Endothelial cell of umbilical vein (primary cell): ENCODE results near the gene CASP12. TPM values are rescaled to one million over a fixed set of nuclear protein-coding genes. Genes with fewer than 3 reads are reported as not detected.

Experiments
- BruUV-seq: library from RNA; stranded (reverse); fragments of 400-500 nt; replicated peaks from 2 replicates; lab custom pipeline; 2021; lab: Mats Ljungman, UMichigan
- CTCF ChIA-PET: fragments of 300-600, 350-600 bp; sonication (Branson Sonifier 250); formaldehyde crosslinking; loops from one replicate; lab custom pipeline; 2021; ENCODE audit warnings: antibody characterized with exemption, inconsistent platforms; lab: Charles Lee
- POLR2A ChIA-PET: fragments of 300-600, 350-600 bp; sonication (Branson Sonifier 250); formaldehyde crosslinking; loops from one replicate; lab custom pipeline; 2021; ENCODE audit warnings: antibody characterized with exemption, inconsistent platforms; lab: Charles Lee
- DNase-seq: peaks from one replicate; pipeline ENCODE4 v3.0.0-alpha.2; 2011; ENCODE audit warnings: low read depth, low spot score
- FAIRE-seq: peaks from 2 replicates; lab custom pipeline; 2011; peaks lifted over from hg19 to GRCh38; lab: Jason Lieb, UNC
- H2AFZ ChIP-seq: 2 replicates; pipeline ENCODE4 v1.6.0; 2012; ENCODE audit warnings: low read depth, low read length, control low read depth, inconsistent platforms
- H3K27ac ChIP-seq: 2 replicates; pipeline ENCODE4 v1.5.1; 2011; ENCODE audit warnings: low read depth, mild to moderate bottlenecking, control low read depth, low read length, moderate library complexity; ENCODE audit not compliant: insufficient read depth
- H3K27me3 ChIP-seq, 2 experiments: 2 replicates each; pipeline versions ENCODE4 v1.6.0 to v1.6.1; 2011; ENCODE audit warnings: low read length in 2 of 2, mixed read lengths in 1 of 2; ENCODE audit not compliant: control insufficient read depth in 2 of 2, insufficient read depth in 2 of 2
- H3K36me3 ChIP-seq, 2 experiments: 2 replicates in 1 of 2; 3 replicates in 1 of 2; pipeline ENCODE4 v1.5.1; 2011; ENCODE audit warnings: low read length in 2 of 2, mild to moderate bottlenecking in 1 of 2, moderate library complexity in 1 of 2; ENCODE audit not compliant: control insufficient read depth in 2 of 2, insufficient read depth in 2 of 2; ENCODE audit errors: extremely low read depth in 1 of 2
- H3K4me1 ChIP-seq: 3 replicates; pipeline ENCODE4 v1.5.1; 2011; ENCODE audit warnings: mild to moderate bottlenecking, low read length; ENCODE audit not compliant: control insufficient read depth, insufficient read depth; ENCODE audit errors: extremely low read depth
- H3K4me2 ChIP-seq: 2 replicates; pipeline ENCODE4 v1.6.1; 2011; ENCODE audit warnings: low read length, control low read depth, mixed read lengths; ENCODE audit not compliant: insufficient read depth
- H3K4me3 ChIP-seq, 3 experiments: fragments of 200-600 bp in 1 of 3; sonication (generic), shearing (Covaris generic) in 1 of 3; replicated peaks in 1 of 3; 2 replicates each; pipeline ENCODE4 v1.5.1; 2011 to 2016; ENCODE audit warnings: control low read depth in 3 of 3, low read length in 3 of 3, mild to moderate bottlenecking in 2 of 3, inconsistent platforms in 1 of 3, low read depth in 1 of 3, moderate library complexity in 1 of 3; ENCODE audit not compliant: insufficient read depth in 1 of 3
- H3K79me2 ChIP-seq: 2 replicates; pipeline ENCODE4 v1.6.0; 2012; ENCODE audit warnings: low read length, inconsistent platforms; ENCODE audit not compliant: control insufficient read depth, insufficient read depth
- H3K9ac ChIP-seq: replicated peaks from 2 replicates; pipeline ENCODE3; 2011; ENCODE audit warnings: low read length, control low read depth; ENCODE audit not compliant: insufficient read depth; ENCODE audit errors: extremely low read depth
- H3K9me1 ChIP-seq: replicated peaks from 3 replicates; pipeline ENCODE4 v1.6.0; 2011; ENCODE audit warnings: mild to moderate bottlenecking, low read length; ENCODE audit not compliant: control insufficient read depth, insufficient read depth; ENCODE audit errors: extremely low read depth
- H3K9me3 ChIP-seq: replicated peaks from 2 replicates; pipeline ENCODE4 v1.5.1; 2012; ENCODE audit warnings: low read length, inconsistent platforms; ENCODE audit not compliant: control insufficient read depth, insufficient read depth
- H4K20me1 ChIP-seq: replicated peaks from 2 replicates; pipeline ENCODE3; 2011; ENCODE audit warnings: mild to moderate bottlenecking, low read length; ENCODE audit not compliant: control insufficient read depth, insufficient read depth; ENCODE audit errors: extremely low read depth
- EZH2 ChIP-seq: IDR thresholded peaks from 2 replicates; pipeline ENCODE4 v1.6.1; 2012; ENCODE audit warnings: borderline replicate concordance, low read depth, mild to moderate bottlenecking, moderate library complexity, low read length, inconsistent platforms; ENCODE audit not compliant: severe bottlenecking
- FOS ChIP-seq: IDR thresholded peaks from 2 replicates; pipeline ENCODE4 v1.6.1; 2011; ENCODE audit warnings: mild to moderate bottlenecking, low read length, moderate library complexity, borderline replicate concordance; ENCODE audit not compliant: insufficient read depth
- GATA2 ChIP-seq: IDR thresholded peaks from 2 replicates; pipeline ENCODE4 v1.7.0; 2011; ENCODE audit warnings: low read depth, mild to moderate bottlenecking, moderate library complexity, mixed read lengths, low read length; ENCODE audit not compliant: insufficient read length, insufficient read depth
- JUN ChIP-seq: IDR thresholded peaks from 2 replicates; pipeline ENCODE4 v1.6.1; 2011; ENCODE audit warnings: borderline replicate concordance, low read depth; ENCODE audit not compliant: insufficient read length, insufficient read depth
- MYC ChIP-seq: IDR thresholded peaks from one replicate; pipeline ENCODE4 v1.6.1; 2011; ENCODE audit warnings: mild to moderate bottlenecking, low read depth, low read length
- POLR2A ChIP-seq: IDR thresholded peaks from 2 replicates; pipeline ENCODE4 v1.6.1; 2012; ENCODE audit warnings: low read depth, mild to moderate bottlenecking, control low read depth, low read length
- POLR2AphosphoS5 ChIP-seq: IDR thresholded peaks from 2 replicates; pipeline ENCODE4 v1.6.1; 2012; ENCODE audit warnings: low read depth, mild to moderate bottlenecking, control low read depth, low read length, moderate library complexity; ENCODE audit not compliant: insufficient read depth
- dilution Hi-C: fragments of 300-500 bp; cut with MboI; formaldehyde crosslinking; loops from one replicate; pipeline ENCODE4 v1.15.0; 2019; ENCODE audit warnings: low sequenced_read_pairs; ENCODE audit not compliant: extremely low pct_ligation_motif_present
- intact Hi-C: fragments of 100-400 bp; cut with micrococcal nuclease; formaldehyde crosslinking; loops from one replicate; pipeline ENCODE4 v1.10.0; 2022
- polyA plus RNA-seq, 4 experiments: library from polyadenylated mRNA; depleted of rRNA in 3 of 4; stranded (reverse) in 3 of 4; unstranded in 1 of 4; fragments of >200 nt; gene quantifications; 2 replicates each; pipeline versions ENCODE4 v1.2.1 to v1.2.3, GENCODE V29; 2011 to 2012; ENCODE audit warnings: missing spikeins in 1 of 4
- total RNA-seq: library from RNA; stranded (reverse); gene quantifications from 2 replicates; pipeline ENCODE4 v1.2.3, GENCODE V29; 2021
- TF ChIP-seq, protein P1 (sequence below): IDR thresholded peaks from 2 replicates; pipeline ENCODE4 v1.6.1; 2011; ENCODE audit not compliant: insufficient read depth, insufficient read length
- TF ChIP-seq, protein P2 (sequence below), 2 donors: IDR thresholded peaks; 1 replicate in 1 of 2; 2 replicates in 1 of 2; pipeline ENCODE4 v1.5.1; 2011; ENCODE audit warnings: low read length in 2 of 2, mild to moderate bottlenecking in 2 of 2, moderate library complexity in 2 of 2, control low read depth in 1 of 2, inconsistent platforms in 1 of 2, low read depth in 1 of 2; ENCODE audit not compliant: insufficient read depth in 1 of 2; ENCODE audit errors: extremely low read depth in 1 of 2

CASP12 gene
- total and polyA plus RNA-seq, 2 donors (not counting 3 experiments of a cell fraction or from before 2014, with no cell fraction given): 1.4 to 3.9 TPM

GRCh38 chr11:104908186-104908531 is 9.9 kb upstream of the CASP12 start:
- dilution Hi-C loops: no loop called here
- intact Hi-C loops: no loop called here
- Histone ChIP-seq H3K27me3 (no peaks in the 10 kb centered on the region), H3K79me2 (no peaks in the 10 kb centered on the region), H3K9ac (no peak overlapping the region), H3K27ac (no peak overlapping the region), H3K4me1 (no peaks in the 10 kb centered on the region), H4K20me1 (no peaks in the 10 kb centered on the region), H3K4me2 (no peak overlapping the region), H3K4me3 (no peak overlapping the region), H3K36me3 (peaks cover 0 to 8% of the 10 kb centered on the region in 2 experiments), H3K9me1 (no peaks in the 10 kb centered on the region), H3K9me3 (no peaks in the 10 kb centered on the region), H2AFZ (no peak overlapping the region)
- TF ChIP-seq EZH2 (no peak), POLR2A (no peak)
- BruUV-seq: no TSS peak
- DNase-seq (no peak), FAIRE-seq (no peak)
- CTCF ChIA-PET: interaction anchor here (1.1 kb wide), 1 partner anchor 8 kb away, joined by 3 read pairs; no protein-coding TSS in a partner anchor
- POLR2A ChIA-PET: no interaction called here

- Histone ChIP-seq H2AFZ (no peak overlapping the region), H3K4me3 (no peak overlapping the region), H4K20me1 (no peaks in the 10 kb centered on the region), H3K4me2 (no peak overlapping the region), H3K4me1 (no peaks in the 10 kb centered on the region), H3K79me2 (no peaks in the 10 kb centered on the region), H3K36me3 (peaks cover 0 to 8% of the 10 kb centered on the region in 2 experiments), H3K9ac (no peak overlapping the region), H3K27ac (no peak overlapping the region), H3K27me3 (no peaks in the 10 kb centered on the region), H3K9me3 (no peaks in the 10 kb centered on the region), H3K9me1 (no peaks in the 10 kb centered on the region)
- intact Hi-C loops (no loop called here), dilution Hi-C loops (no loop called here)
- DNase-seq (no peak), FAIRE-seq (no peak)
- ChIA-PET POLR2A (no interaction called here), CTCF (interaction anchor here (0.6 to 1.1 kb wide), 2 partner anchors 9 to 13 kb away, joined by 3 read pairs; no protein-coding TSS in a partner anchor)
- TF ChIP-seq JUN: no peak
- TF ChIP-seq FOS: no peak
- no peak for TF ChIP-seq MYC
- TF ChIP-seq GATA2: no peak
- TF ChIP-seq, protein P1, sequence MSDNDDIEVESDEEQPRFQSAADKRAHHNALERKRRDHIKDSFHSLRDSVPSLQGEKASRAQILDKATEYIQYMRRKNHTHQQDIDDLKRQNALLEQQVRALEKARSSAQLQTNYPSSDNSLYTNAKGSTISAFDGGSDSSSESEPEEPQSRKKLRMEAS: no peak
- TF ChIP-seq EZH2: no peak
- no peak for TF ChIP-seq POLR2A
- TF ChIP-seq, protein P2, sequence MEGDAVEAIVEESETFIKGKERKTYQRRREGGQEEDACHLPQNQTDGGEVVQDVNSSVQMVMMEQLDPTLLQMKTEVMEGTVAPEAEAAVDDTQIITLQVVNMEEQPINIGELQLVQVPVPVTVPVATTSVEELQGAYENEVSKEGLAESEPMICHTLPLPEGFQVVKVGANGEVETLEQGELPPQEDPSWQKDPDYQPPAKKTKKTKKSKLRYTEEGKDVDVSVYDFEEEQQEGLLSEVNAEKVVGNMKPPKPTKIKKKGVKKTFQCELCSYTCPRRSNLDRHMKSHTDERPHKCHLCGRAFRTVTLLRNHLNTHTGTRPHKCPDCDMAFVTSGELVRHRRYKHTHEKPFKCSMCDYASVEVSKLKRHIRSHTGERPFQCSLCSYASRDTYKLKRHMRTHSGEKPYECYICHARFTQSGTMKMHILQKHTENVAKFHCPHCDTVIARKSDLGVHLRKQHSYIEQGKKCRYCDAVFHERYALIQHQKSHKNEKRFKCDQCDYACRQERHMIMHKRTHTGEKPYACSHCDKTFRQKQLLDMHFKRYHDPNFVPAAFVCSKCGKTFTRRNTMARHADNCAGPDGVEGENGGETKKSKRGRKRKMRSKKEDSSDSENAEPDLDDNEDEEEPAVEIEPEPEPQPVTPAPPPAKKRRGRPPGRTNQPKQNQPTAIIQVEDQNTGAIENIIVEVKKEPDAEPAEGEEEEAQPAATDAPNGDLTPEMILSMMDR (IDR thresholded peaks at IDR 0.05; ENCODE audit: extremely low read depth in 1 of 2, insufficient read depth in 1 of 2, low read depth in 1 of 2, low read length in 2 of 2): no peak
- TF ChIP-seq POLR2AphosphoS5: no peak
- BruUV-seq: no TSS peak
These were observed 9.4 kb upstream of the CASP12 start for GRCh38 chr11:104907521-104908185.
